CD4-positive, alpha-beta T cell treated with Interleukin-21 for 1 hour (primary cell): ENCODE data around the gene AMER1.
A peak's percentile ranks its signal among the peaks of the same experiment; 100 is the strongest.
"Not testable (repeated sequence)": the region's sequence is repeated elsewhere in the genome, so short reads cannot be mapped to it uniquely, and the experiment has no call there.

Experiments used
- DNase-seq: peaks from one replicate; pipeline ENCODE4 v3.0.0-alpha.2; 2020

The AMER1 gene

DNA sequence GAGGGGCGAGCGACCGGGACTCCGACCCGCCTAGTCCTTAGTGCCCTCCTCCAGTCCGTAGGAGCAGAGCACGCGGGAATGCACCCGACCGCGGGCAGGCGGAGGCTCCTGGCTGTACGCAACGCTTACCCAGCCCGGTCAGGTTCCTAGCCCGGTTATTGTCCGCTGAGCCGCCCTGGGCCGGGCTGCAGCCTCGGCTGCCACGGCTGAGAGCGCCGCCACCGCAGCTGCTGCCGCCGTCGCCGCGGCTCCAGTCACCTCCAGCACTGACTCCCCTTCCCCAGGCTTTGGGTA is at the start of gene AMER1:
TSS of gene AMER1 (minus strand) at position 268 of the 294 bp plus-strand sequence. CDS start 12,422 bp downstream, outside the sequence.
- no peak for DNase-seq

DNA sequence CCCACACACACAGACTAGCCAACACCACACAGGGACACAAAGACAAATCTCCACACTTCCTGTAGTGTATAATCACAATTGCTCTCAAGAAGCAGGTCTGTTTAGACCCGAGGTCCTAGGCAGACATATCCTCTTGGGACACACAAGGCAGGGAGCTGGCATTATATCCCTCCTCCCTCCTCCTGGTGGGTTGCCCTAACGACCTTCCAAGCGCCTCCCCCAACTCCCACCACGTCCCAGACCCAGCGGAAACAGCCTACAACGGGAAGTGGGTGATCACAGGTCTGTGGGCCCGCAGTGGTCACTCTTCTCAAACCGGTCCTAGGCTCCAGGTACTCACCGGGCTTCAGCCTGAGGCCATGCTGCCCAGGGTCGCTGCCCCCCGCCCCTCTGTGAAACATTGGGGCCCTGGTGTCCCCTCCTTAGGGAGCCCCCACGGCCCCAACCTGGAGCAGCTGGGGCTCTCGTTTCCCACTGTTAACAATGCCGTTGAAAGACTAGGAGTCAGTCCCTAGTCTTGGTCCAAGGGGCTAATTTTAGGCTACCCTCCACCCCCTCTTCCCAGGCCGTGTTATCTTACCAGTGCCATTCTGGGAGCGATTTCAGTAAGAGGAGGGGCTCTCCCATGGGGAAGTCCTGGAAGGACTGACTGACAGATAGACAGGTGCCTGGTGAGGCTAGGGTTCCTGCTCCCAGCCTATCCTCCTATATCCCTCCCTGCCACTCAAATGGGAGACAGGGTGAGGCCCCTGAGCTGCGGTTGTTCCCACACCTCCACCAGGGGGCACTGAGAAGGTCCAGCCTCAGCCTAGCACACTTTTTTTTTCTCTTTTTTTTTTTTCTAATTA is 24.8 kb upstream of the AMER1 start, which contains the start of gene ASB12:
TSS of gene ASB12 (minus strand) at position 485 of the 848 bp plus-strand sequence. CDS start 4,957 bp downstream, outside the sequence.
- no peak for DNase-seq

DNA sequence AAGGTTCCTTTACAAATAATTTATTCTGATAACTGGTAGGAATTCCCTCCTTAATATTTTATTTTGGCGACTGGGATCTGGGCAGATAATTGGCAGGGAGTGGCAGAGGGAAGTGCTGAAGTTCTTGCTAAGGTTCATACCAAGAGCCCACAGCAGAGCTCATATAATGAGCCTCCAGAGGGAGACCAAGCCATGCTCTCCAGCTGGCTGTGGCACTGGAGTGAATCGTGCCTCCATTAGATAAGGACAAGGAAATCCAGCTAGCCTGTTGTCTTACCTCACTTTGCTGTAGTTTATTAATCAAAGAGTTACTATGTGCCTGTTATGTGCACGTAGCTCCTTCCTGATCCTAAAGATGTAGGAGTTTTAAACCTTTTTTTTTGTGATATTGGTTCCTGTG is 23.6 kb upstream of the AMER1 start:
- no peak for DNase-seq

DNA sequence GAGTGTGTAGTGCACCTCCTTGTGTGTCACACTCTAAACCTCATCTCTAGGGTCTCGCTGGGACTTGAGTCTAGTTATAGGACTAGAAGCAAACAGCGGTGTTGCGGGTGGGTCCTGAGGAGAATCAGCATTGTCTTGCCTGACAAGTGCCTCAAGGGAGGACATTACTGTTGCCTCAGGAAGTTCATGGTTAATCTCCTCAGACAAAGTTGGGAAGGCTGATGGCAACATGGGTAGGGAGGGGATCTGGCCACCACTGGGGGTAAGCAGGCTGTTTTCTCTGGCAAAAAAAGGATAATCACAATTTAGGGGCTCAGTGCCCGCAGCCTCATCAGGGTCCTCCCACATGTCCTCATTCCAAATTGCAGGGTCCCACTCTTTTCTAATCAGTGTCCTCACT is 12.5 kb upstream of the AMER1 start:
- DNase-seq = no peak

DNA sequence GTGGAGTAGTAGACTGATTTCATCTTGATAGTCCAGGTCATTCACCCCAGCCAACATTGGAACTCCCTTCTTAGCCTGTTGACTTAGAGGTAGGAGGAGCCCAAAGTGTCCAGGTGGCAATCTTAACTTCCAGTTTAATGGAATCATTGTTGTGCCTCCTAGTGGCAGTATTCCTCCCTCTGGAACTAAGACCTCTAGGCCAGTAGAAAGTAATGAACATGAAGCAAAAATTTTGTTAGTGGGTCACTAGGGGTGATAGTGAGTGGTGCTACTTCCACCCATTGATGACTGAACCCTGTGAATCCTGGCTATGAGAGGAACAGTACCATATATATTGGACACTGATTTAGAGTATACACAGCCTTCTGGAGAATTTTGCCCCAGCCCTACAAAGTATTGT is 8.5 kb upstream of the AMER1 start:
- DNase-seq = not testable (repeated sequence)

DNA sequence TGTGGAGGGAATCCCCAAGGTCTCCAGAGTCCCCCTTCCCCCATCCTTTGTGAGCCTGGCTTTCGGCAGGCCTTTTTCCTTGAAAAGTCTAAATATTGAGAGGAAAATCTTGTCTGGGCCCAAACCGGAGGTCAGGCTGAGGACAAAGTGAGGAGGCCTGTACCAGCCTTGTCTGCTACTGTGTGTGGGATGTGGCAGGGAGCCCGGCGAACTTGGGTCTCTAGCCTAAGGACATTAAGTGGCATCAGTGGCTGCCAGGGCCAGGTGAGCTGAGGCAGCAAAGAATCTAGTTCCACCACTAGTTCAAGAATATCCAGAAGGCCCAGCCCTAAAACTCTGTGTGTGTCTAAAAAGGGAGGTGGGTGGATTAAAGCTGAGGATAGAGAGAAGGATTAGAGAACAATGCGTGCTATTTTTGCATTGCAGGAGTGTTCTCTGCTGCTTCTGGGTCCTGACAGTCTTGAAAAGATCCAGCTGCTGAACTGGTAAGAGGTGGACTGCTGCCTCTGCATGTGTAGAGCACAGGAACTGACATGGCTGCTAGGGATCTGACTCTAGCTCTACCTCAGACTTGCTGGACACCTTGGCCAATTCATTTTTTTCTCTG is 1.2 kb upstream of the AMER1 start:
- DNase-seq = no peak

DNA sequence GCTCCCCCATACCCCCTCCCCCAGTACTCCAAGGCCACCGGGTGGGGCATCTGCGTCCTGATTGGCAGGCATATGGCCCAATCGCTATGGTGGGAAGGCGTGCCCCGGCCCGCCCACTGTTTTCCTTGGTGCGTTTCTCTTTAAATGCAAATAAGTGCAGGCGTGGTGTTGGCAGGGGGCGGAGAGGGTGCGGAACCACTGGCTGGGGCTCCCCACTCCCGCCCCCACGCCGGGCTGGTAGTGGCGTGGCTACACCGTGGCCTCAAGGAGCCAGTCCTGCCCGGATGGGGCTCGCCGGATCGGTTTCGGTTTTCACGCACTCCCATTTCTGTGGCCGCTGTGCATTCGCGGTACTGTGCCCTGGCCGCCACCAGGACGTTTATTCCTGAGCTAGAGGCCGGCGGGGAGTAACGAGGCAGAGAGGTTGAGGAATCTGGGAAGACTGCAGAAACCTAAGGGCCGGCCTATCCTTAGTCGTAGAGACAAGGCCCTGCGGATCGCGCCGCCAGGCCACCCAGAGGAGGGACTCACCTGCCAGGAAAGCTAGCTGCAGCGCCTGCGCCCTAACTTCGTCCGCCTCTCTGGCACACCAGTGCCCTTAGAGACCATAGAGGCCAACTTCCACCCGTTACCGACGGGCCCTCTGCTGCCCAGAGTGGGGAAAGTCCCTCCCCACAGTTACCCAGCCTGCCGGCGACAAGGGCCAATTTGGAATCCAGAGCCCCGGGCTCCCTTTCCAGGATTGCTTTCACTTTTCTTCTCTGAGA is 410 bp upstream of the AMER1 start:
- DNase-seq = peak; percentile 93

DNA sequence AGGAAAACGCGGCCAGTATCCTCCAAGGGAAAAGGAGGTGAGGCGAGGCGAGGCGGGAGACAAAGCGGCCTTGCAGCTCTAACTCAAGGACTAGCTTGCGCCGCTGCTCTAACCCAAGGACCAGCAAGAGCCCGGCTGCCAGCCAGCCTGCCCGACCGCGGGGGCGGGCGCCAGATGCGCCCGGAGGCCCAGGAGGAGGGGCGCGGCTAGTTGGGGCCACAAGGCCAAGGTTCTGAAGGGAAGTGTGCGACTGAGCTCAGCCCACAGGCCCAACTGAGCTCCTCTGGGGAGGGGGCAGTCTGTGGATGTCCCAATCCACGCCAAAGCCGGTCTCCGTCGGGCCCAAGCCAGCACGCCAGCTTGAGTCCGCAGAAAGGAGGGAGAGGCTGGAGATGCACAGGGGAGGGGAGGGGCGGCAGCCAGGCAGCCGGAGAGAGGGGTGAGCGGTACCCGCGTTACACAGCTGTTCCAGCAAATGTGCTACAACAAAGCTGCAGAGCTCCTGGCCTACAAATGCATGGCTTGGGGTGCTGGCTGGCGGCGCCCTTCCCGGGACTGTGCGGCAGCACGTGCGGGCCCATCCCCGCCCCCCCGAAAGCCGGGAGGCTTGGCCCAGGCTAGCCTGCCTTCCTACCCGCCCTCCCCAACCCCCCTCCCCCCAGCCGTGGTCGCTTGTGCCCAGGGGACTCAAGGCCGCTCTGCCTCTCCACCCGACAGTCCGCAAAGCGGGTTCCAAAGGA is 637 bp downstream of the AMER1 start:
- DNase-seq = no peak

DNA sequence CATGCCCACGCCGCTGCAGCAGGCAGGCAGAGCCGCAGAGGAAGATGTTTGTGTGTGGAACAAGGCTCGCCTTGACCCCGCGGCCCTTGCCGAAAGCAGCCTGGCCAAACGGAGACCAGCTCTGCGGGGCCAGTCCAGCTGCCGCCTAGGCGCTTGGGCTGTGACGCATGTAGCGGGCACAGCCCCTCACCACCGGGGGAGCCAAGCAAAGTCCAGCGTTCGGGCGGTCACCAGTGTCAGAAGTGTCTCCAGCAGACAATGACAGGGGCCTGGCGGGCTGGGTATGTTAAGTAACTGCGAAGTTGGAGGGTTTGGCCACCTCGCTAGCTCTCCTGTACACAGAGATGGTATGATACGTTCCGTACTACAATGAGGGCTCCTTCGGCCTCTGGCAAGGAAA is 1.3 kb downstream of the AMER1 start:
- DNase-seq = no peak

DNA sequence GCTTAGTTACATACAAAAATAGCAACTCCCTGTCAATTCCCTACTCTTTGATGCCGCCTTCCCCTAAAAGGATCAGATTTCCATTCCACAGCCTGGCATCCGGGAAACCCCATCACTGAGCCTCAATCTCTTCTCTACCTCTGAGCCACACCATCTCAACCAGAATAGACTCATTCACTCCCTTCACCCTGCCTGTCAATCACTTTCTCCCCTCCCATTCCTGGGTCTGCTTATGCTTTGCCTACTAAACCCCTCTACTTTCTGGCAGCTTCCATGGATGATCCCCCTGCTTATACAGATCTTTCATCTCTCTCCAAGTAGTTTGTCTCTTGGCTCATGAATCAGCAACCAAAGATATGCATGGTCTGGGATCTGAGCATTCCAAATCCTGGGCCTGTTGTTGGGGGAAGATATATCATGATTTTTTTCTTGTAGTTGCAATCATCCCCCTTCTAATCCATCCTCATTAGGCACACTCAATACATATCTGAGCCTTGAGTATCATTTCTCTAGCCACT is 2.6 kb downstream of the AMER1 start:
- no peak for DNase-seq

DNA sequence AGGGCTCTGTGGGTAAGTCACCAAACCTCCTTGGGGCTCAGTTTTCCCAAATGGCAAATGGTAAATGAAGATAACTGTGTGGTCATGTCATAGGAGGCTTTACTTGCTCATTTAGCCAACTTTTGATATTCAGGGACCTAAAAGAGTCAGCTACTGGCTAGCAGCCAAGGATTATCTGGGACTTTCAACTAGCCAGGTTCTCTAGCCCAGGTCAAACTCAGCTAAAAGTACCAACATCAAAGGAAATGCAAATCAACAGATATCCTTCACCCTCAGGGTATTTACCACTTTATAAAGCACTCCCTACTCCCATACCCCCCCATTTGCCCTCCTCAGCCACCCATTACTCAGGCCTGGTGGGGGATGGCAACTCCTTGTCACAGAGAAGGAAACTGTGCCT is 7.5 kb downstream of the AMER1 start:
- DNase-seq = no peak

DNA sequence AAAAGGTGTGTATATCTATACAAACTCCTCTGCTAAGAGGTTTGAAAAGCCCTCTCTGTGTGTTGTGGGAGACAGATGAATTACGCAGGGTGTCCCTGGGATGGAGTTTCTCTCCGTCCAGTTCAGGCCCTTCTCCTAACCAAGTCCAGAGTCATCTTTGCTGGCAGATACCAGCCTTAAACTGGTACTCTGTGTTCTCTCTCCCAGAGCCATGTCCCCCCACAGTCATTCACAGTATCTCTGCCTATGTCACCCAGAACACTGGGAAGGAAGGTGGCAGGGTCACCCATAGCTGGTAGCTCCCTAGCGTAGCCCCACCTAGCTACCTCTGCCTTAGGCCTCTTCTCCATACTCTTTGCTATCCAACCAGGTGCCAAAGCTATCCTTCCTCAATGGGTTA is 8.9 kb downstream of the AMER1 start:
- DNase-seq = no peak

DNA sequence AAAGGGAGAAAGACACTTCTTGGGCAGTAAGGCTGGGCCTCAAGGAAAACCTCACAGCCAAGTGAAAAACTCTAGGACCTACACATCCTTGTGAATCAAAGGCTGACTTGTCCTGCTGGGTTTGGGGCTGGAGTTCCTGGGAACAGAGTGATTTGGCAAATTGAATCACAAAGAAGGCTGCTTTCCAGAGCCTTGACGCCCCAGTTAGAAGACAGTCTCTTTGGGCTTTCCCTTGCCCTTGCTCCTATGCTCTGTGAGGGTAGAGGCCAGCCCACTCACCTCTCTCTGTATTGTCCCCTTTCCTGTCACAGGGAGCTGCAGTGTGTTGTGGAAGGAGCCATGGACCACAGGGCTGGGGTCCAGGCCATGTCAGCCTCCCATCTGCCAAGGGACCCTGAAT is 9.6 kb downstream of the AMER1 start:
- no peak for DNase-seq

DNA sequence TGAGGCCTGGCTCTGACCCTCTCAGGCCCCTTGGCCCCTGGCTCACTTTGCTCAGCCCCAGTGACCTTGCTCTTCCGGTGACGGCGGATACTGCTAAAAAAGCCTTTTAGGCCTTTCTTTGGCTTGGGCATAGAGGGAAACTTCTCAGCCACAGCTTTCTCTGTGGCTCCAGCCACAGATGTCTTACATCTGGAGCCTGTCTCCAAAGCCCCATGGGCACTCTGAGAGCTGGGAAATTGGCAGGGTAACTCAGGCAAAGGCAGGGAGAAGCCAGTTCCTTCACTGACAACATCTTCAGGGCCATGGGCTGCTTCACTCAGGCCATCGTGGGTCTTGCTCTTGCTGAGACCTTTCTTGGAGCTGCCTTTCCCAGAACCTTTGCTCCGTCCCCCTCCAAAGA is 12.8 kb downstream of the AMER1 start:
- no peak for DNase-seq

DNA sequence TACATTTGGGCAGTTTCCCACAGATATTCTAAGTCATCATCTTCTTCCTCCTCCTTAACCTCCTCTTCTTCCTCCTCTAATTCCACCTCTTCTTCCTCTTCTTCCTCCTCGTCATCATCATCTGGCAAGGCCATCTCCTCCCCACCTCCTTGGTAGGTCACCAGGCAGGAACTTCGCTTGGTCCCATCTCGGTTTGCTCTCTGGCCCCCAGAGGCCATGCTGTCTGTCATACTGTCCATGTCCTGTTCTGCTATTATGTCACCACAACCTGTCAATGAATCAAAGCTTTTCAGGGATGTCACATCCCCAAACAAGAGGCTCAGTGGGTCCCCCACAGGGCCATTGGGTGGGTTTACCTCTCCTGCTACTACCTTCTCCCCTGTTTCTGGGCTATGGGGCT is 13.5 kb downstream of the AMER1 start:
- DNase-seq = no peak

DNA sequence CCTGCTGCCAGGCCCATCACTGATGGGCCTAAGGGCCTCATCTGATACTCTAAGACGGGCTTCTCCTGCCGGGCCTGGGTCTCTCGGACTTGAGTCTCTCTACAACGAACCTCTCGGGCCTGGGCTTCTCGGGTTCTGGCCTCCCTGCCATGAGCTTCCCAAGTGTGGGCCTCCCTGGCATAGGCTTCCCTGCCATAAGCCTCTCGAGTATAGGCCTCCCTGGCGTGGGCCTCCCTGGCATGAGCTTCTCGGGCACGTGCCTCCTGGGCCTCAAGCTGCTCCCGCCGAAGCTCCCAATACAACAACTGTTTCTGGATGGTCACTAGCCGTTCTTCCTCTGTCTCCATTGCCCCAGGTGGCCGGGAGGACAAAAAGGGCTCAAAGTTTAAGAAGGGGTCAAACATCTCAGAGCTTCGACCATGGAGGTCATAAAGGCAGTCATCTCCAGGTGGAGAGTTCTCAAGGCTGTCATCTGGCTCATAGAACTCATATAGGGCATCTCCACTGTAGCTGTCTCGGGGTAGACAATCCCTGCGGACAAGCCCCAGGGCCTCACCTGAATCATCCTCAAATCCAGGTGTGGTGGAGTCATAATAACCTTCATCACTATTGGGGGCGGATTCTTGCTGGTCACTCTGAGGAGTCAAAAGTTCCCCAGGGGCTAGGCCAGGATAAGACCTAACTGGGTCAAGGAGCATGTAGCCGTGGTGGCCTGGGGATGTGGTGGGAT is 14.1 kb downstream of the AMER1 start:
- no peak for DNase-seq

DNA sequence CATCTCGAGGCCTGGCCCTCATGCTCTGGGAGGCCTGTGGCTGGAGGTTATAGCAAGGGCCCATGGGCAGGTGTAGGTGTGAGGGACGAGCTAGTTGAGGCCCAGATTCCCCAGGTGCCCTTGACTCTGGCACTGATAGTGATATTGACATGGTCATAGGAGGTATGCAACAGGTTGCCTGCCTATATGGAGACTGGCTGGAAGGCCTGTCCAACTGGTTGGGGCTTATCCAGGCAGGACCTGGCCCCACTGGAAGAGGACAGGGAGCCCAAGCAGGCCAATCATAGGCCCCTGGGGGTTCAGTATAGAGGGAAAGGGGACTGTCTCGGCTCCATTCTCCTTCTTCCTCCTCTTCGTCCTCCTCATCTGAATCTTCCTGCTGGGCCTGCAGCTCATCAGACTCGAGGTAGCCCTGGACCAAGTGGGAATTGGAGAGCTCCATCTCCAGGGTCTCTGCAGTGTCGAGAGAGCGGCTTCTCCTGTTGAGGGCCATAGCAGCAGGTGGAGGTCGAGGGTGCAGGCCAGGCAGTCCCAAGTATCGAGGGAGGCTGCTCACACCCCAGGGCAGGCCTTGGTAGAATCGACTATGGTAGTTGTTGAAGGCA is 15.3 kb downstream of the AMER1 start:
- DNase-seq = no peak

DNA sequence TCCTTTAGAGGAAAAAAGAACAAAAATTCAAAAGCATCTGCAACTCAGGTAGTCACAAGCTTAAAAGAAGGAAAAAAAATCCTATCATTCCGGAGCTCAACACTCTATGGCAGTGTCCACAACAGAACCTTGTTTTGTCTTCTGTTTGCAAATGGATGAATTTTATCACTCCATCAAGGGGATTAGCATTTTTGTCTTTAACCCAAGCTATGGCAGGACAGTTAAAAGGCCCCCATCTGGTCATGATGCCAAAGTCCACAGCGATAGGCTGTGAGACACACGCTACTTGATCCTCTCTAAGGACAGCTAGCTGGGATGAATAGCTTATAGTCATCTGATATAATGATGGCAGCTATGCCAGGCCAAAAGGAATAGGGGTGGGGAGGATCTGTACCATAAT is 16.6 kb downstream of the AMER1 start:
- no peak for DNase-seq

DNA sequence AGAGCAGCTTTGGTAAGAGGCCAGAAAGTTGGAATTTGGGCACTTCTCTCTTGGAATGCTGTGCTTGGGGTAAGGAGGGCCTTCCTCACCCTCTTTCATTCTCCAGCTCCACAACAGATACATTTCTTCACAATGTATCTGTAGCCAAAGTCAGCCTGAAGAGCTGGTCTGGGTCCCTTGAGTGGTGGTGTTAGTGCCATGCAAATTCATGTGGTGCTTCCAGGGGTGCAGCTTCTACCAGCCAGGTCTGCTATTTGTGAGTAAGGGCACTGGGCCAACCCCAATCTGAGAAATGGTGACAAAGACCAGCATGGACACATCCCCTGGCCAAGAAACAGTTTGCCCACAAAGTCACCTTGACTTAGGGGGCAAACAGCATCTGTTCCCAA is 17.8 kb downstream of the AMER1 start:
- no peak for DNase-seq

DNA sequence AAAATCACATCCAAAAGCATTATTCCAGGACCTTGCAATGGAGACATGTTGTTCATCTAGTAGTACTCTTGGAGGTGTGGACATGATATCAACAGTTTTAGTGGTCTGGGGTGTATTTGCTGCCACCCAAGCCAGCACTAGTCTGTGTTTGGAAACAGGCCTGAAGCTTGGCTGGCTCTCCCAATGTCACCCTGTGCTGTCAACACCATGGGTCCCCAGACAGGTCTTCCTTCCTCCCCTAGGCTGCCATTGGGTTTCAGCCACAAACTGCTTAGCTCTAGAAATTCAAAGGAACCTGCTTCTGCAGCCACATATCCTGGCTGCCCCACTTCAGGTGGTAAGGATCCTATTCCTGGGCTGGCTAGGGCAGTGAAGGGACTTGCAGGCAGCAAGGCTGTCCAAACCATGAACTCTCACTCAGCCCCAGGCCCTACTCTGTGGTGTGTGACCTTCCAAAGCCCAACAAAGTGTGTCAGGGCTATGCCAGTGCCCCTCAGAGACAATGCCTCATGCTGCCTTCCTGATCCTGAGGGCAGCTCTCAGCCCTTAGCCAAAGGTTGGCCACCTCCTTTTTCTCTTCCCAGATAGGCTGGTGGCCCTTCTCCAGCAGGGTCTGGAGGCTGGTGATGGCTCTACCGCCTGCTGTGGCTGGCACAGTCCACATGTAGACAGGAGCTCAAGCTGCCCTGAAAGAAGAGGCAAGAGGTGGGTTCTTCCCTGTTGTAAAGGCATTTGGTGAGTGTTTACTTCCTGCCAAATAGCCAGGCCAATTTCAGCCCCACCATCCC is 18.3 kb downstream of the AMER1 start:
- DNase-seq = no peak

DNA sequence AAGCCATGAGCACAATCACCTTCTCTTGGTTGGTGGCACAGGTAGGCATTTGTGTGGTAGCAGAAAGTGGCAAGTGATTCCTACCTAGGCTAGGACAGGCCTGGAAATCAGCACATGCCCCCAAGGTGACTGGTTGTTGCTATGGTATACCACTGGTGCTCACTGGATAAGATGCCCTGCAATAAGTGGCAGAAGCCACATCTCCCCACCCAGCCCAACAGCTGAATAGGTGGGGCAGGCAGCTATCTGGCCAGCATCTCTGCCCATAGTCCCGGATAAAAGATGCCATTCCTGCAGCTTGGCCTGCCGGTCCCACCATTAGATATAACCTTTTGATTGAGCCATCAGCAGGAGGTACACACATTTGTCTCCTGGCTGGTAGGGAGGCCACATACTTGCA is 21.1 kb downstream of the AMER1 start:
- DNase-seq = no peak
